Testis (tissue), 2 donors: Measurements from ENCODE around the gene SMIM34.
"Not testable (repeated sequence)": the region's sequence is repeated elsewhere in the genome, so short reads cannot be mapped to it uniquely, and the experiment has no call there.

Source experiments
- CTCF ChIP-seq, 3 experiments: fragments of 450-650 bp in 2 of 3; fragments of 200-600 bp in 1 of 3; sonication (generic) in 1 of 3; IDR thresholded peaks; one replicate each; pipeline ENCODE4 v1.5.1; 2016 to 2019; ENCODE audit warnings: antibody characterized with exemption in 3 of 3, mild to moderate bottlenecking in 2 of 3, moderate library complexity in 1 of 3
- POLR2A ChIP-seq: fragments of 450-650 bp; IDR thresholded peaks from one replicate; pipeline ENCODE4 v1.6.1; 2017; ENCODE audit warnings: antibody characterized with exemption, mild to moderate bottlenecking, moderate library complexity

- not testable (repeated sequence) for TF ChIP-seq CTCF (IDR thresholded peaks at IDR 0.05); POLR2A
Measured at GRCh38 chr21:34383138-34383537, 40.6 kb downstream of the SMIM34 start.
